ENCODE data around the gene HYAL3. TPM values are rescaled to one million over a fixed set of nuclear protein-coding genes. Genes with fewer than 3 reads are reported as not detected.

HYAL3 gene
- total and polyA plus RNA-seq, 2 donors from 2014 or later: 2.0 to 3.2 TPM

GRCh38 chr3:50303013-50303815 is 4.0 kb upstream of the HYAL3 start, which contains the start of gene HYAL1:
TSS of gene HYAL1 (minus strand) at chr3:50303574. CDS start at chr3:50302956, 618 bp downstream.
- Histone ChIP-seq H3K27ac (ENCODE audit: low read depth in 2 of 2, low read length in 2 of 2) (peak within 1 kb of the TSS; percentile 92 to 96), H3K4me3 (ENCODE audit: low read length in 3 of 3) (peak within 1 kb of the TSS in 2 of 3 donors; percentile 49 to 79), H3K4me1 (ENCODE audit: control insufficient read depth in 2 of 3, insufficient read depth in 2 of 3, low read depth in 1 of 3, low read length in 3 of 3) (peaks cover 4 to 38% (median 14%) of the 10 kb centered on the region in 3 donors), H3K27me3 (ENCODE audit: control insufficient read depth, insufficient read depth, low read length) (no peaks in the 10 kb centered on the region), H3K9ac (ENCODE audit: low read length in 3 of 3) (peak within 1 kb of the TSS in 2 of 3 donors; percentile 65 to 89), H3K9me3 (ENCODE audit: control insufficient read depth in 2 of 3, insufficient read depth in 1 of 3, low read length in 3 of 3) (no peaks in the 10 kb centered on the region), H3K36me3 (ENCODE audit: control insufficient read depth in 2 of 3, insufficient read depth in 3 of 3, low read length in 3 of 3) (peaks cover 0 to 6% (median 3%) of the 10 kb centered on the region in 3 donors)
- peak; percentile 25 for TF ChIP-seq CTCF (IDR thresholded peaks at IDR 0.05; ENCODE audit: borderline replicate concordance, extremely low read depth, insufficient read depth)
- DNase-seq (peak; percentile 73 to 95 (median 82)), FAIRE-seq (no peak)
- intact Hi-C loops (cut with DNase I): no loop called here

- peaks cover 4 to 38% (median 18%) of the 10 kb centered on the region in 3 donors for H3K4me1 ChIP-seq (ENCODE audit: control insufficient read depth in 2 of 3, insufficient read depth in 2 of 3, low read depth in 1 of 3, low read length in 3 of 3)
- peak overlapping the region in 2 of 3 donors; percentile 49 to 79 for H3K4me3 ChIP-seq (ENCODE audit: low read length in 3 of 3)
- DNase-seq: peak in 1 of 5 donors; percentile 56
- peaks cover 0 to 6% (median 3%) of the 10 kb centered on the region in 3 donors for H3K36me3 ChIP-seq (ENCODE audit: control insufficient read depth in 2 of 3, insufficient read depth in 3 of 3, low read length in 3 of 3)
- H3K27ac ChIP-seq (ENCODE audit: low read depth in 2 of 2, low read length in 2 of 2): peak overlapping the region; percentile 92 to 96
- intact Hi-C loops (cut with DNase I): no loop called here
- FAIRE-seq: no peak
- peak overlapping the region in 2 of 3 donors; percentile 65 to 89 for H3K9ac ChIP-seq (ENCODE audit: low read length in 3 of 3)
- no peak for TF ChIP-seq CTCF (IDR thresholded peaks at IDR 0.05; ENCODE audit: borderline replicate concordance, extremely low read depth, insufficient read depth)
- H3K9me3 ChIP-seq (ENCODE audit: control insufficient read depth in 2 of 3, insufficient read depth in 1 of 3, low read length in 3 of 3): no peaks in the 10 kb centered on the region
- no peaks in the 10 kb centered on the region for H3K27me3 ChIP-seq (ENCODE audit: control insufficient read depth, insufficient read depth, low read length)
These were observed 3.1 kb upstream of the HYAL3 start for GRCh38 chr3:50302095-50303012.

- H3K9ac ChIP-seq (ENCODE audit: low read length in 3 of 3): peak overlapping the region in 1 of 3 donors; percentile 64
- intact Hi-C loops (cut with DNase I): no loop called here
- H3K27ac ChIP-seq (ENCODE audit: low read depth in 2 of 2, low read length in 2 of 2): peak overlapping the region; percentile 80 to 93
- TF ChIP-seq CTCF (IDR thresholded peaks at IDR 0.05; ENCODE audit: borderline replicate concordance, extremely low read depth, insufficient read depth): no peak
- H3K4me1 ChIP-seq (ENCODE audit: control insufficient read depth in 2 of 3, insufficient read depth in 2 of 3, low read depth in 1 of 3, low read length in 3 of 3): peaks cover 4 to 38% (median 18%) of the 10 kb centered on the region in 3 donors
- no peak overlapping the region for H3K4me3 ChIP-seq (ENCODE audit: low read length in 3 of 3)
- DNase-seq (peak in 1 of 5 donors; percentile 74), FAIRE-seq (no peak)
- no peaks in the 10 kb centered on the region for H3K9me3 ChIP-seq (ENCODE audit: control insufficient read depth in 2 of 3, insufficient read depth in 1 of 3, low read length in 3 of 3)
- peaks cover 0 to 6% (median 3%) of the 10 kb centered on the region in 3 donors for H3K36me3 ChIP-seq (ENCODE audit: control insufficient read depth in 2 of 3, insufficient read depth in 3 of 3, low read length in 3 of 3)
- no peaks in the 10 kb centered on the region for H3K27me3 ChIP-seq (ENCODE audit: control insufficient read depth, insufficient read depth, low read length)
These were observed 1.6 kb upstream of the HYAL3 start for GRCh38 chr3:50300681-50301254.
